Keratinocyte (primary cell): ENCODE data around the gene EIF4G1.

Experiments used
- EZH2 ChIP-seq: IDR thresholded peaks from one replicate; pipeline ENCODE4 v1.6.1; 2012; ENCODE audit warnings: inconsistent platforms, mild to moderate bottlenecking, low read length, moderate library complexity
- TF ChIP-seq, protein P1 (sequence below), 3 experiments: IDR thresholded peaks in 1 of 3; conservative IDR thresholded peaks in 1 of 3; optimal IDR thresholded peaks in 1 of 3; 2 replicates in 2 of 3; 3 replicates in 1 of 3; pipeline versions ENCODE3 to v1.5.1; 2011; ENCODE audit warnings: low read length in 3 of 3, mild to moderate bottlenecking in 3 of 3, moderate library complexity in 2 of 3, control low read depth in 1 of 3, inconsistent platforms in 1 of 3; ENCODE audit not compliant: insufficient read depth in 2 of 3; ENCODE audit errors: extremely low read depth in 1 of 3

GRCh38 chr3:184361532-184361931, 47.1 kb downstream of the EIF4G1 start, which contains the start of the genes CLCN2 and POLR2H:
- TF ChIP-seq, protein P1, sequence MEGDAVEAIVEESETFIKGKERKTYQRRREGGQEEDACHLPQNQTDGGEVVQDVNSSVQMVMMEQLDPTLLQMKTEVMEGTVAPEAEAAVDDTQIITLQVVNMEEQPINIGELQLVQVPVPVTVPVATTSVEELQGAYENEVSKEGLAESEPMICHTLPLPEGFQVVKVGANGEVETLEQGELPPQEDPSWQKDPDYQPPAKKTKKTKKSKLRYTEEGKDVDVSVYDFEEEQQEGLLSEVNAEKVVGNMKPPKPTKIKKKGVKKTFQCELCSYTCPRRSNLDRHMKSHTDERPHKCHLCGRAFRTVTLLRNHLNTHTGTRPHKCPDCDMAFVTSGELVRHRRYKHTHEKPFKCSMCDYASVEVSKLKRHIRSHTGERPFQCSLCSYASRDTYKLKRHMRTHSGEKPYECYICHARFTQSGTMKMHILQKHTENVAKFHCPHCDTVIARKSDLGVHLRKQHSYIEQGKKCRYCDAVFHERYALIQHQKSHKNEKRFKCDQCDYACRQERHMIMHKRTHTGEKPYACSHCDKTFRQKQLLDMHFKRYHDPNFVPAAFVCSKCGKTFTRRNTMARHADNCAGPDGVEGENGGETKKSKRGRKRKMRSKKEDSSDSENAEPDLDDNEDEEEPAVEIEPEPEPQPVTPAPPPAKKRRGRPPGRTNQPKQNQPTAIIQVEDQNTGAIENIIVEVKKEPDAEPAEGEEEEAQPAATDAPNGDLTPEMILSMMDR (optimal IDR thresholded peaks at IDR 0.05 in 1 of 3, IDR thresholded peaks at IDR 0.05 in 1 of 3, conservative IDR thresholded peaks at IDR 0.05 in 1 of 3; ENCODE audit: extremely low read depth in 1 of 3, insufficient read depth in 2 of 3, low read length in 3 of 3) = no peak
- TF ChIP-seq EZH2 = no peak
